Activated CD4-positive, alpha-beta T cell treated with anti-CD3 and anti-CD28 coated beads for 4 hours (primary cell): Measurements from ENCODE around the gene DHRS7.

ENCODE experiments used
- DNase-seq, 2 donors: peaks; one replicate each; pipeline ENCODE4 v3.0.0-alpha.2; 2020

DHRS7 gene

GRCh38 chr14:60184146-60184904 lies 19.1 kb upstream of the DHRS7 start:
- DNase-seq: peak in 1 of 2 donors; percentile 50

- no peak for DNase-seq
Measured at GRCh38 chr14:60183741-60184140, 18.5 kb upstream of the DHRS7 start.

GRCh38 chr14:60183138-60183537 lies 17.9 kb upstream of the DHRS7 start:
- no peak for DNase-seq

GRCh38 chr14:60179431-60179869 lies 14.3 kb upstream of the DHRS7 start:
- no peak for DNase-seq

GRCh38 chr14:60178820-60179219 lies 13.6 kb upstream of the DHRS7 start:
- no peak for DNase-seq

GRCh38 chr14:60178164-60178563 lies 13.0 kb upstream of the DHRS7 start:
- DNase-seq: no peak

- DNase-seq: no peak
Measured at GRCh38 chr14:60175255-60175902, 10.2 kb upstream of the DHRS7 start.

GRCh38 chr14:60174352-60175254 lies 9.4 kb upstream of the DHRS7 start:
- no peak for DNase-seq

GRCh38 chr14:60171690-60172089 lies 6.5 kb upstream of the DHRS7 start:
- no peak for DNase-seq

- DNase-seq: no peak
Measured at GRCh38 chr14:60170948-60171347, 5.8 kb upstream of the DHRS7 start.

- DNase-seq: no peak
Measured at GRCh38 chr14:60169722-60170121, 4.5 kb upstream of the DHRS7 start.

- DNase-seq: no peak
Measured at GRCh38 chr14:60166142-60166541, 944 bp upstream of the DHRS7 start.

GRCh38 chr14:60165547-60165876 lies 314 bp upstream of the DHRS7 start:
- DNase-seq: no peak

GRCh38 chr14:60164404-60164711 lies 840 bp downstream of the DHRS7 start:
- no peak for DNase-seq

GRCh38 chr14:60163693-60164092 lies 1.5 kb downstream of the DHRS7 start:
- DNase-seq: no peak

GRCh38 chr14:60161196-60162107 lies 3.7 kb downstream of the DHRS7 start:
- DNase-seq: no peak

- no peak for DNase-seq
Measured at GRCh38 chr14:60160422-60160821, 4.8 kb downstream of the DHRS7 start.

- no peak for DNase-seq
Measured at GRCh38 chr14:60154671-60155070, 10.5 kb downstream of the DHRS7 start.

- DNase-seq: no peak
Measured at GRCh38 chr14:60153991-60154390, 11.2 kb downstream of the DHRS7 start.

GRCh38 chr14:60151715-60152114 lies 13.5 kb downstream of the DHRS7 start:
- peak; percentile 62 to 73 for DNase-seq

GRCh38 chr14:60134702-60135101 lies 30.5 kb downstream of the DHRS7 start:
- no peak for DNase-seq

GRCh38 chr14:60133487-60133886 lies 31.7 kb downstream of the DHRS7 start:
- no peak for DNase-seq

GRCh38 chr14:60125918-60126317 lies 39.3 kb downstream of the DHRS7 start:
- DNase-seq: no peak
